SK-N-SH treated with all-trans-retinoic acid at 6 μM for 48 hours (cell line): Measurements from ENCODE around the gene TMEM250.

Experiments
- ATAC-seq: fragments of 200-7000 bp; cut with Tn5 transposase; 3 replicates; pipeline ENCODE4 v1.9.1; 2020; ENCODE audit warnings: mild to moderate bottlenecking, moderate library complexity
- ARNTL ChIP-seq: fragments of 450-650 bp; formaldehyde crosslinking; IDR thresholded peaks from 2 replicates; pipeline ENCODE4 v1.5.0; 2020; ENCODE audit warnings: low read depth, mild to moderate bottlenecking, moderate library complexity, borderline replicate concordance
- BACH2 ChIP-seq: fragments of 250-450 bp; sonication (Bioruptor Pico); IDR thresholded peaks from 2 replicates; pipeline ENCODE4 v1.9.0; 2021; ENCODE audit warnings: mild to moderate bottlenecking, borderline replicate concordance
- CSDC2 ChIP-seq: fragments of 250-450 bp; sonication (Bioruptor Pico); IDR thresholded peaks from 2 replicates; pipeline ENCODE4 v1.5.0; 2020; ENCODE audit warnings: mild to moderate bottlenecking, moderate library complexity
- ESRRG ChIP-seq: fragments of 250-450 bp; sonication (Bioruptor Pico); IDR thresholded peaks from 2 replicates; pipeline ENCODE4 v1.6.1; 2021; ENCODE audit warnings: mild to moderate bottlenecking
- GLIS3 ChIP-seq: fragments of 250-450 bp; sonication (Bioruptor Pico); IDR thresholded peaks from 2 replicates; pipeline ENCODE4 v1.5.0; 2020; ENCODE audit warnings: mild to moderate bottlenecking, moderate library complexity
- ISL1 ChIP-seq: fragments of 250-450 bp; sonication (Bioruptor Pico); IDR thresholded peaks from 2 replicates; pipeline ENCODE4 v2.1.2; 2022; ENCODE audit warnings: mild to moderate bottlenecking, moderate library complexity
- OSR1 ChIP-seq: fragments of 250-450 bp; sonication (Bioruptor Pico); IDR thresholded peaks from 2 replicates; pipeline ENCODE4 v1.8.0; 2022; ENCODE audit warnings: moderate library complexity, mild to moderate bottlenecking, inconsistent platforms
- PPARA ChIP-seq: fragments of 250-450 bp; sonication (Bioruptor Pico); IDR thresholded peaks from 2 replicates; pipeline ENCODE4 v1.5.0; 2020; ENCODE audit warnings: mild to moderate bottlenecking, borderline replicate concordance
- RARB ChIP-seq: fragments of 250-450 bp; sonication (Bioruptor Pico); IDR thresholded peaks from 2 replicates; pipeline ENCODE4 v1.8.0; 2021; ENCODE audit warnings: mild to moderate bottlenecking, moderate library complexity
- SNAI2 ChIP-seq: fragments of 250-450 bp; sonication (Bioruptor Pico); IDR thresholded peaks from 2 replicates; pipeline ENCODE4 v1.5.0; 2020; ENCODE audit warnings: mild to moderate bottlenecking, moderate library complexity
- TCF4 ChIP-seq: fragments of 250-450 bp; sonication (Bioruptor Pico); IDR thresholded peaks from 2 replicates; pipeline ENCODE4 v1.8.0; 2021; ENCODE audit warnings: mild to moderate bottlenecking, moderate library complexity, borderline replicate concordance
- TOX ChIP-seq: fragments of 250-450 bp; sonication (Bioruptor Pico); IDR thresholded peaks from 2 replicates; pipeline ENCODE4 v1.8.0; 2021; ENCODE audit warnings: mild to moderate bottlenecking, moderate library complexity, borderline replicate concordance
- ZC3H10 ChIP-seq: fragments of 250-450 bp; sonication (Bioruptor Pico); IDR thresholded peaks from 2 replicates; pipeline ENCODE4 v1.5.1; 2021; ENCODE audit warnings: mild to moderate bottlenecking, moderate library complexity
- ZFP3 ChIP-seq: fragments of 250-450 bp; sonication (Bioruptor Pico); IDR thresholded peaks from 2 replicates; pipeline ENCODE4 v1.5.0; 2020; ENCODE audit warnings: mild to moderate bottlenecking, moderate library complexity
- ZFP30 ChIP-seq: fragments of 450-650 bp; formaldehyde crosslinking; IDR thresholded peaks from 2 replicates; pipeline ENCODE4 v1.5.0; 2022; ENCODE audit warnings: mild to moderate bottlenecking, moderate library complexity
- ZNF565 ChIP-seq: fragments of 450-650 bp; formaldehyde crosslinking; conservative IDR thresholded peaks from 2 replicates; pipeline ENCODE4 v1.5.0; 2020; ENCODE audit warnings: low read depth, mild to moderate bottlenecking, moderate library complexity
- ZNF70 ChIP-seq: fragments of 450-650 bp; formaldehyde crosslinking; IDR thresholded peaks from 2 replicates; pipeline ENCODE4 v1.5.0; 2020; ENCODE audit warnings: mild to moderate bottlenecking, moderate library complexity
- ZNF8 ChIP-seq: fragments of 450-650 bp; formaldehyde crosslinking; IDR thresholded peaks from 2 replicates; pipeline ENCODE4 v1.5.0; 2020; ENCODE audit warnings: mild to moderate bottlenecking, moderate library complexity
- TF ChIP-seq, protein P1 (sequence below): fragments of 250-450 bp; sonication (Bioruptor Pico); IDR thresholded peaks from 2 replicates; pipeline ENCODE4 v1.5.1; 2020; ENCODE audit warnings: low read depth, mild to moderate bottlenecking, moderate library complexity
- TF ChIP-seq, protein P2 (sequence below): fragments of 250-450 bp; sonication (Bioruptor Pico); IDR thresholded peaks from 2 replicates; pipeline ENCODE4 v1.8.0; 2020; ENCODE audit warnings: mild to moderate bottlenecking, moderate library complexity, borderline replicate concordance
- TF ChIP-seq, protein P3 (sequence below): fragments of 250-450 bp; sonication (Bioruptor Pico); IDR thresholded peaks from 2 replicates; pipeline ENCODE4 v1.5.1; 2021; ENCODE audit warnings: mild to moderate bottlenecking, moderate library complexity
- TF ChIP-seq, protein P4 (sequence below): fragments of 250-450 bp; sonication (Bioruptor Pico); IDR thresholded peaks from 2 replicates; pipeline ENCODE4 v1.5.0; 2020; ENCODE audit warnings: mild to moderate bottlenecking, moderate library complexity

TMEM250 gene

DNA sequence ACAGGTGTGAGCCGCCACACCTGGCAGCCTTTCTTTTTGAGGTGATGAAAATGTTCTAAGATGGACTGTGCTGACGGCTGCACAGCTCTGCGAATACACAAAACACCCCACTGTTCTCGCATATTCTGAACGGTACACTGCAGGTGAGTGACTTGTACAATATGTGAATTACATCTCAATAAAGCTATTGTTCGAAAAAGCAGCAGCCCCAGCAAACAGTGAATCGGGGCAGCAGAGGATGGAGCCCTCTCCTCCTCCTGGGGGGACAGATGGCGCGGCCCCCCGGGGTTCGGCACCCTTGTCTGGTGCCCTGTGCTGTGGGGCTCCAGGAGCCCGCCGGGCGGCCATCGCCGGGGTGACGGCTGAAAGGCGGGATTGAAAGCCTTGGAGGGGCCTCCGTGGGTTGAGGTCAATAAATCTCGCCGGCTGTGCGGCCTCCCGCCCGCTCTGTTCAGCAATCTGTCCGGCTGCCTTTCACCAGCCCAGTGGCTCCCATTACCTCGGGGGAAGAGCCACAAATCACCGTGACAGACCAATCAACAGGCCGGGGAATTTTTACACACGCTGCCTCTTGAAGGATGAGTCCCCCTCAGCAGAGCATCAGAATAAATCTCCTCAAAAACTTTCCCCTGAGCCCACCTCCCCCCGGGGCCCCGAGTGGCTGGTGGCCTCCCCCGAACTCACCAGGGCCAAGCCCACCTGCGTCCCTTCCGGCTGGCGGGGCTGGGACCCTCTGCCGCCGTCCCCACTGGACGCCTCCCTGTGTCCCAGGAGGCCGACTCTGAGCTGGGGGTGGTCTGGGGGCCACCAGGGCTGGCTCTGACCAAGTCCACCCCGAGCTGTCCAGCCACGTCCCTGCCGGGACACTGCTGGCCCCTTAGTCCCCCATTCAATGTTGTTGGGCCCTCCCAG is 37.8 kb upstream of the TMEM250 start:
- TF ChIP-seq CSDC2 (no peak), GLIS3 (no peak), RARB (CRISPR knock-in tag) (no peak), ZNF8 (no peak), ZFP30 (CRISPR knock-in tag) (no peak), BACH2 (no peak), ESRRG (CRISPR knock-in tag) (no peak), OSR1 (CRISPR knock-in tag) (no peak), TOX (CRISPR knock-in tag) (no peak), ZNF565 (CRISPR knock-in tag) (no peak)
- TF ChIP-seq, protein P1, sequence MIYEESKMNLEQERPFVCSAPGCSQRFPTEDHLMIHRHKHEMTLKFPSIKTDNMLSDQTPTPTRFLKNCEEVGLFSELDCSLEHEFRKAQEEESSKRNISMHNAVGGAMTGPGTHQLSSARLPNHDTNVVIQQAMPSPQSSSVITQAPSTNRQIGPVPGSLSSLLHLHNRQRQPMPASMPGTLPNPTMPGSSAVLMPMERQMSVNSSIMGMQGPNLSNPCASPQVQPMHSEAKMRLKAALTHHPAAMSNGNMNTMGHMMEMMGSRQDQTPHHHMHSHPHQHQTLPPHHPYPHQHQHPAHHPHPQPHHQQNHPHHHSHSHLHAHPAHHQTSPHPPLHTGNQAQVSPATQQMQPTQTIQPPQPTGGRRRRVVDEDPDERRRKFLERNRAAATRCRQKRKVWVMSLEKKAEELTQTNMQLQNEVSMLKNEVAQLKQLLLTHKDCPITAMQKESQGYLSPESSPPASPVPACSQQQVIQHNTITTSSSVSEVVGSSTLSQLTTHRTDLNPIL (CRISPR knock-in tag) = no peak
- TF ChIP-seq, protein P2, sequence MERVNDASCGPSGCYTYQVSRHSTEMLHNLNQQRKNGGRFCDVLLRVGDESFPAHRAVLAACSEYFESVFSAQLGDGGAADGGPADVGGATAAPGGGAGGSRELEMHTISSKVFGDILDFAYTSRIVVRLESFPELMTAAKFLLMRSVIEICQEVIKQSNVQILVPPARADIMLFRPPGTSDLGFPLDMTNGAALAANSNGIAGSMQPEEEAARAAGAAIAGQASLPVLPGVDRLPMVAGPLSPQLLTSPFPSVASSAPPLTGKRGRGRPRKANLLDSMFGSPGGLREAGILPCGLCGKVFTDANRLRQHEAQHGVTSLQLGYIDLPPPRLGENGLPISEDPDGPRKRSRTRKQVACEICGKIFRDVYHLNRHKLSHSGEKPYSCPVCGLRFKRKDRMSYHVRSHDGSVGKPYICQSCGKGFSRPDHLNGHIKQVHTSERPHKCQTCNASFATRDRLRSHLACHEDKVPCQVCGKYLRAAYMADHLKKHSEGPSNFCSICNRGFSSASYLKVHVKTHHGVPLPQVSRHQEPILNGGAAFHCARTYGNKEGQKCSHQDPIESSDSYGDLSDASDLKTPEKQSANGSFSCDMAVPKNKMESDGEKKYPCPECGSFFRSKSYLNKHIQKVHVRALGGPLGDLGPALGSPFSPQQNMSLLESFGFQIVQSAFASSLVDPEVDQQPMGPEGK (CRISPR knock-in tag) = no peak
- ATAC-seq = no peak

DNA sequence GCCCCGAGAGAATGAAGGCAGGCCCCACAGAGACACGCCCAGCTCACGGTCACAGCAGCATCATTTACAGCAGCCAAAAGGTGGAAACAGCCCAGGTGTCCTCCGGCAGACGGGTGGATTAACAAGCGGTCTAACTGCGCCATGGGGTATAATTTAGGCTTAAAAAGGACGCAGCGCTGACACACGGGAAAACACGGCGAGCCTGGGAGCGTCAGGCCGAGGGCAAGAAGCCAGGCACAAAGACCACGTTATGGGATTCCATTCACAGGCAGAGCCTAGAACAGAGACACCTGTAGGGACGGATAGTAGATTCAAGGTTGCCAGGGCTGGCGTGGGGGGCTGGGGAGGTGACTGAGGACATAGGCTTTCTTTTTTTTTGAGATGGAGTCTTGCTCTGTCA is 36.9 kb upstream of the TMEM250 start:
- no peak for ATAC-seq

More for the DNA sequence above, 36.9 kb upstream of the TMEM250 start:
- TF ChIP-seq ESRRG (CRISPR knock-in tag) (no peak), ZNF70 (CRISPR knock-in tag) (no peak), GLIS3 (no peak), ARNTL (CRISPR knock-in tag) (no peak), SNAI2 (no peak), ZNF565 (CRISPR knock-in tag) (no peak), ZFP3 (CRISPR knock-in tag) (no peak), ISL1 (CRISPR knock-in tag) (no peak), RARB (CRISPR knock-in tag) (no peak), OSR1 (CRISPR knock-in tag) (no peak), PPARA (CRISPR knock-in tag) (no peak), BACH2 (no peak), TCF4 (CRISPR knock-in tag) (no peak), ZC3H10 (CRISPR knock-in tag) (no peak)
- TF ChIP-seq, protein P3, sequence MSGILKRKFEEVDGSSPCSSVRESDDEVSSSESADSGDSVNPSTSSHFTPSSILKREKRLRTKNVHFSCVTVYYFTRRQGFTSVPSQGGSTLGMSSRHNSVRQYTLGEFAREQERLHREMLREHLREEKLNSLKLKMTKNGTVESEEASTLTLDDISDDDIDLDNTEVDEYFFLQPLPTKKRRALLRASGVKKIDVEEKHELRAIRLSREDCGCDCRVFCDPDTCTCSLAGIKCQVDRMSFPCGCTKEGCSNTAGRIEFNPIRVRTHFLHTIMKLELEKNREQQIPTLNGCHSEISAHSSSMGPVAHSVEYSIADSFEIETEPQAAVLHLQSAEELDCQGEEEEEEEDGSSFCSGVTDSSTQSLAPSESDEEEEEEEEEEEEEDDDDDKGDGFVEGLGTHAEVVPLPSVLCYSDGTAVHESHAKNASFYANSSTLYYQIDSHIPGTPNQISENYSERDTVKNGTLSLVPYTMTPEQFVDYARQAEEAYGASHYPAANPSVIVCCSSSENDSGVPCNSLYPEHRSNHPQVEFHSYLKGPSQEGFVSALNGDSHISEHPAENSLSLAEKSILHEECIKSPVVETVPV (CRISPR knock-in tag) = no peak
- TF ChIP-seq, protein P4, sequence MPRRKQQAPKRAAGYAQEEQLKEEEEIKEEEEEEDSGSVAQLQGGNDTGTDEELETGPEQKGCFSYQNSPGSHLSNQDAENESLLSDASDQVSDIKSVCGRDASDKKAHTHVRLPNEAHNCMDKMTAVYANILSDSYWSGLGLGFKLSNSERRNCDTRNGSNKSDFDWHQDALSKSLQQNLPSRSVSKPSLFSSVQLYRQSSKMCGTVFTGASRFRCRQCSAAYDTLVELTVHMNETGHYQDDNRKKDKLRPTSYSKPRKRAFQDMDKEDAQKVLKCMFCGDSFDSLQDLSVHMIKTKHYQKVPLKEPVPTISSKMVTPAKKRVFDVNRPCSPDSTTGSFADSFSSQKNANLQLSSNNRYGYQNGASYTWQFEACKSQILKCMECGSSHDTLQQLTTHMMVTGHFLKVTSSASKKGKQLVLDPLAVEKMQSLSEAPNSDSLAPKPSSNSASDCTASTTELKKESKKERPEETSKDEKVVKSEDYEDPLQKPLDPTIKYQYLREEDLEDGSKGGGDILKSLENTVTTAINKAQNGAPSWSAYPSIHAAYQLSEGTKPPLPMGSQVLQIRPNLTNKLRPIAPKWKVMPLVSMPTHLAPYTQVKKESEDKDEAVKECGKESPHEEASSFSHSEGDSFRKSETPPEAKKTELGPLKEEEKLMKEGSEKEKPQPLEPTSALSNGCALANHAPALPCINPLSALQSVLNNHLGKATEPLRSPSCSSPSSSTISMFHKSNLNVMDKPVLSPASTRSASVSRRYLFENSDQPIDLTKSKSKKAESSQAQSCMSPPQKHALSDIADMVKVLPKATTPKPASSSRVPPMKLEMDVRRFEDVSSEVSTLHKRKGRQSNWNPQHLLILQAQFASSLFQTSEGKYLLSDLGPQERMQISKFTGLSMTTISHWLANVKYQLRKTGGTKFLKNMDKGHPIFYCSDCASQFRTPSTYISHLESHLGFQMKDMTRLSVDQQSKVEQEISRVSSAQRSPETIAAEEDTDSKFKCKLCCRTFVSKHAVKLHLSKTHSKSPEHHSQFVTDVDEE (CRISPR knock-in tag) = no peak
- TF ChIP-seq, protein P2 (CRISPR knock-in tag) = no peak
